ENCODE results near the gene CABP1. TPM values are rescaled to one million over a fixed set of nuclear protein-coding genes. Genes with fewer than 3 reads are reported as not detected.
"Not testable (repeated sequence)": the region's sequence is repeated elsewhere in the genome, so short reads cannot be mapped to it uniquely, and the experiment has no call there.

The CABP1 gene
- total RNA-seq, 4 donors from 2014 or later: 1.8 to 2.5 (median 2.5) TPM; not detected in 1

DNA sequence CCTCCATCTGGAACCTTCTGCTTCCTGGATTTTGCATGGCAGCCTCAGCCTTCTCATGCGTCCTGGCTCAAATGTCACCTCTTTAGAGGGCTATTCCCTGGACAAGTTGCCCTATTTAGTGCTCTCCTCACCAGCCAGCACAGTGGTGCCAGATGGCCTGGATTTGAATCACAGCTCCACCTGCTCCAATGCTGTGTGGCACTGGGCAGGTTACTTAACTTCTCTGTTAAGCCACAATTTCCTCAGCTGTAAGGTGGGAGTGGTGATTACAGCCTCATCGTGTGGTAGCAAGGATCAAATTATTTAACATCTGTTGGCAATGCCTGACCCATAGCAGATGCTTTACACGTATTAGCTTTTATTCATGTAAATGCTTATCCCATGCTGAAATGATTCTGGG lies 42.6 kb upstream of the CABP1 start:
- Histone ChIP-seq H3K4me1 (no peaks in the 10 kb centered on the region), H3K27ac (replicated peaks in 1 of 4) (no peak overlapping the region), H3K9me3 (no peaks in the 10 kb centered on the region), H3K36me3 (no peaks in the 10 kb centered on the region), H3K4me3 (no peak overlapping the region), H3K27me3 (peaks cover 0 to 43% (median 0%) of the 10 kb centered on the region in 4 donors)
- intact Hi-C loops (cut with DNase I): no loop called here
- WGBS: 73% methylated on average over 3 of the region's 3 CpGs
- no peak for TF ChIP-seq POLR2A (IDR thresholded peaks at IDR 0.05; ENCODE audit: low read depth)
- TF ChIP-seq POLR2AphosphoS5 (IDR thresholded peaks at IDR 0.05): no peak
- no peak for TF ChIP-seq EP300 (IDR thresholded peaks at IDR 0.05)
- no peak for TF ChIP-seq CTCF (IDR thresholded peaks at IDR 0.05)
- DNase-seq (ENCODE audit: extremely low spot score): no peak

DNA sequence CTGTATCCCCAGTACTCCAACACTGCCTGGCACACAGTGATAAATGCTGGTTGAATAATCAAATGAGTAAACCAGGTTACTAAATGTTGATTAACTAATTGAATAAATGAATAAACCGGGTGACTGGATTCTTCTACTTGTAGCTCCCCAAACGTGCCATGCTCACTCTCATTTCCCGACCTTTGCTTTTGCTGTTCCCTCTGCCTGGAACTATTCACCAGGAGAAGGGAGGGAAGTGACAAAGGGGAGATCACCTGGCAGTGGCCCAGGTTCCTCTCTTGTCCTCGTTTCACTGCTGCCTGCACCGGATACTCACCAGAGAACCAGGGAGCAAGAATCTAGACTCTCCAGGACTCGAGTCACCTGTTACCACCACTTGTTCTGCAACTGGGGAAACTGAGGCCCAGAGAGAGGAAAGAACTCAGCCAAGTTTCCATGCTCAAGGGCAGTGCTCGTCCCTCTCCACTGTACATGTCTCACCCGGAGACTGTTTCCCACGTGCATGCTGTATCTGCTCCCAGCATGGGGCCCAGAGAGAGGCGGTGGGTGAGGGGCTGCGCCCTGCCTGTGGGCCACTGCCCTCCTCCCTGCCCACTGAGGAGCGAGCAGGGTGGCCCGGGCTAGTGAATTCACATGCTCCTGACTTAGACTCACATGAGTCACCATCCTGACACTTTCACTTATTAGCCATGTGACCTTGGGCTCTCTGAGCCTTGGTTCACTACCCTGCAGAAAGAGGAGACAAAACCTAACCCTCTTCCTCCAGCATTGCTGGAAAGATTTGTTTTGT lies 41.6 kb upstream of the CABP1 start:
- DNase-seq (ENCODE audit: extremely low spot score): no peak
- TF ChIP-seq CTCF (IDR thresholded peaks at IDR 0.05) (no peak), POLR2AphosphoS5 (IDR thresholded peaks at IDR 0.05) (no peak), POLR2A (IDR thresholded peaks at IDR 0.05; ENCODE audit: low read depth) (no peak), EP300 (IDR thresholded peaks at IDR 0.05) (no peak)
- Histone ChIP-seq H3K4me1 (no peaks in the 10 kb centered on the region), H3K4me3 (no peak overlapping the region), H3K27me3 (peaks cover 0 to 43% (median 0%) of the 10 kb centered on the region in 4 donors), H3K9me3 (no peaks in the 10 kb centered on the region), H3K27ac (replicated peaks in 1 of 4) (no peak overlapping the region), H3K36me3 (no peaks in the 10 kb centered on the region)
- intact Hi-C loops (cut with DNase I): no loop called here
- 53% methylated on average over 13 of the region's 13 CpGs for WGBS

DNA sequence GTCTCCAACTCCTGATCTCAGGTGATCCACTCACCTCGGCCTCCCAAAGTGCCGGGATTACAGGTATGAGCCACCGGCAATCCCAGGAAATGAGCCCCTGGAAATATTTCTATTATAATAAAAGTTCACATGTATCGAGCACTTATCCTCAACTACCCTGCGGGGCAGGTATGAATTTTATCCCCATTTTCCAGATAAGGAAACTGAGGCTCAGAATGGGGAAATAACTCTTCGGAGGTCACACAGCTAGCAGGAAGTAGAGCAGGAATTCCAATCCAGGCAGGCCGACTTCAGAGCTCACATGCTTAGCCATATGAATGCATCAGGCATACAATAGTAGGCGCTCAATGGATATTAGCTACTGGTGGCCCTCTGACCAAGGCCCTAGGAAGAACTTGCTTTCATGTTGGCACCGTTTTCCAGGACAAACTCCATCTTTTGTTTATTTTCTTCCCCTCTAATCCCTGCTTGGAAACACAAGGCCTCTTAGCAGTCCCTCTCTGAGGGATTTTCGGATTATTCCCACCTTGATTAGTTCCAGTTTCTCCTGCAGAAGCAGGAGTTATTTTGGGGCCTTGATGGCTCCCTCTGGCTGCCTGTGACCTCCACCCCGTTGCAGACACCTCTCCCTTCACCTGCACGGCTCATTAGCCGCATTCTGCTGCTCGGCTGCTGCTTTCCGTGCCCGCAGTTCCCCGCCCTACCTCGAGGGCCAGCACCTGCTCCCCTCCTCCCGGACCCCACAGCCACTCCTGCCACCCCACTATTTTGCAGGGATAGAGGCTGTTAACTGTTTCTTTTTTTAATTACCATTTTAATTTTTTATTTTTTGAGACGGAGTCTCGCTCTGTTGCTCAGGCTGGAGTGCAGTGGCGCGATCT lies 40.5 kb upstream of the CABP1 start:
- no peak for TF ChIP-seq POLR2AphosphoS5 (IDR thresholded peaks at IDR 0.05)
- no peaks in the 10 kb centered on the region for H3K9me3 ChIP-seq
- DNase-seq (ENCODE audit: extremely low spot score): no peak
- H3K4me1 ChIP-seq: no peaks in the 10 kb centered on the region
- H3K36me3 ChIP-seq: no peaks in the 10 kb centered on the region
- 85% methylated on average over 23 of the region's 23 CpGs for WGBS
- H3K27ac ChIP-seq (replicated peaks in 1 of 4): no peak overlapping the region
- peaks cover 0 to 43% (median 0%) of the 10 kb centered on the region in 4 donors for H3K27me3 ChIP-seq
- H3K4me3 ChIP-seq: no peak overlapping the region
- intact Hi-C loops (cut with DNase I): no loop called here

- H3K27me3 ChIP-seq: peaks cover 0 to 34% (median 0%) of the 10 kb centered on the region in 4 donors
- DNase-seq (ENCODE audit: extremely low spot score); H3K9me3 ChIP-seq; H3K27ac ChIP-seq (replicated peaks in 1 of 4); intact Hi-C loops (cut with DNase I); H3K4me3 ChIP-seq; H3K4me1 ChIP-seq; H3K36me3 ChIP-seq: not testable (repeated sequence)
- 61% methylated on average over 5 of the region's 5 CpGs for WGBS
These were observed 38.0 kb upstream of the CABP1 start for GRCh38 chr12:120602416-120602815.

DNA sequence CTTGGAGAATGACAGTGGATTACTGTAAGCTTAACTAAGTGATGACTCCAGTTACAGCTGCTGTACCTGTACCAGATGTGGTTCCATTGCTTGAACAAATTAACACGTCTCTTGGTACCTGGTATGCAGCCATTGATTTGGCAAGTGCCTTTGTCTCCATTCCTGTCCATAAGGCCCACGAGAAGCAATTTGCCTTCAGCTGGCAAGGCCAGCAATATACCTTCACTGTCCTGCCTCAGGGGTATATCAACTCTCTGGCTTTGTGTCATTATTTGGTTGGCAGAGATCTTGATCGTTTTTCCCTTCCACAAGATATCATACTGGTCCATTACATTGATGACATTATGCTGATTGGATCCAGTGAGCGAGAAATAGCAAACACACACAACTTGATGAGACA lies 29.9 kb upstream of the CABP1 start:
- no peak overlapping the region for H3K27ac ChIP-seq (replicated peaks in 1 of 4)
- no peaks in the 10 kb centered on the region for H3K9me3 ChIP-seq
- H3K4me1 ChIP-seq: no peaks in the 10 kb centered on the region
- no peaks in the 10 kb centered on the region for H3K36me3 ChIP-seq
- intact Hi-C loops (cut with DNase I): no loop called here
- 80% methylated on average over 4 of the region's 4 CpGs for WGBS
- no peak for DNase-seq (ENCODE audit: extremely low spot score)
- no peaks in the 10 kb centered on the region for H3K27me3 ChIP-seq
- no peak overlapping the region for H3K4me3 ChIP-seq
- TF ChIP-seq EP300 (IDR thresholded peaks at IDR 0.05) (no peak), CTCF (IDR thresholded peaks at IDR 0.05) (no peak), POLR2A (IDR thresholded peaks at IDR 0.05; ENCODE audit: low read depth) (no peak), POLR2AphosphoS5 (IDR thresholded peaks at IDR 0.05) (no peak)

DNA sequence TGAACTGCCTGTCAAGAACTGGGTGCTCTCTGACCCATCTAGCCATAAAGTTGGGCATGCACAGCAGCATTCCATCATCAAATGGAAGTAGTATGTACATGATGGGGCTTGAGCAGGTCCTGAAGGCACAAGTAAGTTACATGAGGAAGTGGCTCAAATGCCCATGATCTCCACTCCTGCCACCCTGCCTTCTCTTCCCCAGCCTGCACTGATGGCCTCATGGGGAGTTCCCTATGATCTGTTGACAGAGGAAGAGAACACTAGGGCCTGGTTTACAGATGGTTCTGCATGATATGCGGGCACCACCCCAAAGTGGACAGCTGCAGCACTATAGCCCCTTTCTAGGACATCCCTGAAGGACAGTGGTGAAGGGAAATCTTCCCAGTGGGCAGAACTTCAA lies 28.9 kb upstream of the CABP1 start:
- H3K9me3 ChIP-seq; H3K36me3 ChIP-seq; DNase-seq (ENCODE audit: extremely low spot score); H3K27ac ChIP-seq (replicated peaks in 1 of 4); H3K4me1 ChIP-seq; intact Hi-C loops (cut with DNase I); H3K27me3 ChIP-seq; H3K4me3 ChIP-seq: not testable (repeated sequence)
- 78% methylated on average over 1 of the region's 1 CpG for WGBS
